WI38 (cell line): ENCODE results near the gene FOSL2.

Experiments used
- H3K4me3 ChIP-seq: 2 replicates; pipeline ENCODE4 v1.5.1; 2011; ENCODE audit warnings: low read depth, mild to moderate bottlenecking, control low read depth, low read length
- CTCF ChIP-seq: IDR thresholded peaks from 2 replicates; pipeline ENCODE4 v1.5.1; 2012; ENCODE audit warnings: low read depth, mild to moderate bottlenecking, control low read depth, low read length

FOSL2 gene

GRCh38 chr2:28424799-28425463 is 32.3 kb downstream of the FOSL2 start:
- H3K4me3 ChIP-seq: no peak overlapping the region
- TF ChIP-seq CTCF: no peak

- TF ChIP-seq CTCF: no peak
- no peak overlapping the region for H3K4me3 ChIP-seq
Measured at GRCh38 chr2:28425464-28425835, 32.8 kb downstream of the FOSL2 start.

- no peak for TF ChIP-seq CTCF
- no peak overlapping the region for H3K4me3 ChIP-seq
Measured at GRCh38 chr2:28427741-28428415, 35.2 kb downstream of the FOSL2 start.

- TF ChIP-seq CTCF: no peak
Measured at GRCh38 chr2:28428486-28428885, 35.8 kb downstream of the FOSL2 start.

GRCh38 chr2:28429636-28430376 is 37.1 kb downstream of the FOSL2 start:
- TF ChIP-seq CTCF: no peak
- H3K4me3 ChIP-seq: no peak overlapping the region

More at GRCh38 chr2:28428486-28428885, 35.8 kb downstream of the FOSL2 start:
- H3K4me3 ChIP-seq: no peak overlapping the region

- H3K4me3 ChIP-seq: no peak overlapping the region
- no peak for TF ChIP-seq CTCF
Measured at GRCh38 chr2:28430377-28430765, 37.7 kb downstream of the FOSL2 start.
